SK-N-MC (cell line): ENCODE data around the gene RFC2.

ENCODE experiments used
- EZH2 ChIP-seq: fragments of 200-600 bp; sonication (generic); IDR thresholded peaks from one replicate; pipeline ENCODE4 v1.6.1; 2017; ENCODE audit warnings: antibody characterized with exemption
- FOXP2 ChIP-seq: optimal IDR thresholded peaks from 2 replicates; pipeline ENCODE3; 2011; ENCODE audit warnings: mild to moderate bottlenecking, moderate library complexity; ENCODE audit not compliant: insufficient read depth; ENCODE audit errors: extremely low read length, control extremely low read depth
- POLR2AphosphoS5 ChIP-seq: IDR thresholded peaks from 2 replicates; pipeline ENCODE4 v1.6.1; 2012; ENCODE audit warnings: mild to moderate bottlenecking, low read depth, low read length, borderline replicate concordance

- TF ChIP-seq POLR2AphosphoS5: no peak
- TF ChIP-seq EZH2: no peak
- TF ChIP-seq FOXP2: no peak
Observed at GRCh38 chr7:74266191-74266963, 12.2 kb upstream of the RFC2 start.
